ENCODE data around the gene EDNRB. TPM values are rescaled to one million over a fixed set of nuclear protein-coding genes. Genes with fewer than 3 reads are reported as not detected.

The EDNRB gene
- total and polyA plus RNA-seq, 10 donors, result 4.3 to 58.4 (median 39.6) TPM

DNA sequence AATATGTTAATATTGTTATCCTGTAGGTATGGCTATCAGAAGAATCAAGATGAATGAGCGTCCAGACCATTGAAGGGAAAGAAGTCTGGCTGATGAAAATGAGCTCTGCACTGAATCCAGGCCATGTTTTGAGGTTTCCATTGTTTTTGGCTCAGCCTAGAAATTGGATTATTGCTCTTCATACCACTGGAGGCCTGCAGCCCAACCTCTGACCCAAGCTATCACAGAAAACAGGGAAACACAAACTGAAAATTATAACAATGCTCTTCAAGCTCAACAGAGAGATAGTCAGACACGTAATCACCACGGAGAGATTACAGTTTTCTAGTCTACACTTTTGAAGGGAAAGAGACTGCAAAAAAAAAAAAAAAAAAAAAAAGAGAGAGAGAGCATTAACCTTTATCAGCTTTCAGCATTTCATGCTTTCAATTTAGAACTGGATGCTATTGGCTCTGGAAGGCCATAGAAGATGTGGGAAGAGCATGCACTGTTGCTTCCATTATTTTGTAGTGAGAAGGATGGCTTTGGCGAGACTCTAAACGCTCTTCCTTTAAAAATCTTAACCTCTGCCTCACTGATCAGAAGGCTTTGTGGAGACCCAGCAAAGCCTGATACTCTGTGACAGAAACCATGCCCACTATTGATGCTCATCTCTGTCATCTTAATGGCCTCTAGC lies 10.8 kb downstream of the EDNRB start:
- 59 to 87% (median 79%) methylated on average over 5 of the region's 5 CpGs for WGBS, 5 donors
- no peak for DNase-seq
- Histone ChIP-seq H3K4me1 (no peaks in the 10 kb centered on the region), H3K36me3 (peaks cover 0 to 4% (median 0%) of the 10 kb centered on the region in 6 donors), H3K27me3 (replicated peaks in 1 of 7) (no peaks in the 10 kb centered on the region), H3K4me3 (no peak overlapping the region), H3K9me3 (peaks cover 0 to 12% (median 6%) of the 10 kb centered on the region in 8 donors), H3K27ac (no peak overlapping the region)
- TF ChIP-seq POLR2A (IDR thresholded peaks at IDR 0.05) (no peak), POLR2AphosphoS5 (IDR thresholded peaks at IDR 0.05) (no peak)
- TF ChIP-seq, protein P1, sequence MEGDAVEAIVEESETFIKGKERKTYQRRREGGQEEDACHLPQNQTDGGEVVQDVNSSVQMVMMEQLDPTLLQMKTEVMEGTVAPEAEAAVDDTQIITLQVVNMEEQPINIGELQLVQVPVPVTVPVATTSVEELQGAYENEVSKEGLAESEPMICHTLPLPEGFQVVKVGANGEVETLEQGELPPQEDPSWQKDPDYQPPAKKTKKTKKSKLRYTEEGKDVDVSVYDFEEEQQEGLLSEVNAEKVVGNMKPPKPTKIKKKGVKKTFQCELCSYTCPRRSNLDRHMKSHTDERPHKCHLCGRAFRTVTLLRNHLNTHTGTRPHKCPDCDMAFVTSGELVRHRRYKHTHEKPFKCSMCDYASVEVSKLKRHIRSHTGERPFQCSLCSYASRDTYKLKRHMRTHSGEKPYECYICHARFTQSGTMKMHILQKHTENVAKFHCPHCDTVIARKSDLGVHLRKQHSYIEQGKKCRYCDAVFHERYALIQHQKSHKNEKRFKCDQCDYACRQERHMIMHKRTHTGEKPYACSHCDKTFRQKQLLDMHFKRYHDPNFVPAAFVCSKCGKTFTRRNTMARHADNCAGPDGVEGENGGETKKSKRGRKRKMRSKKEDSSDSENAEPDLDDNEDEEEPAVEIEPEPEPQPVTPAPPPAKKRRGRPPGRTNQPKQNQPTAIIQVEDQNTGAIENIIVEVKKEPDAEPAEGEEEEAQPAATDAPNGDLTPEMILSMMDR (IDR thresholded peaks at IDR 0.05 in 8 of 11, conservative IDR thresholded peaks at IDR 0.05 in 3 of 11), result no peak
- intact Hi-C loops (cut with DNase I; ENCODE audit: low total_unique reads), result no loop called here

DNA sequence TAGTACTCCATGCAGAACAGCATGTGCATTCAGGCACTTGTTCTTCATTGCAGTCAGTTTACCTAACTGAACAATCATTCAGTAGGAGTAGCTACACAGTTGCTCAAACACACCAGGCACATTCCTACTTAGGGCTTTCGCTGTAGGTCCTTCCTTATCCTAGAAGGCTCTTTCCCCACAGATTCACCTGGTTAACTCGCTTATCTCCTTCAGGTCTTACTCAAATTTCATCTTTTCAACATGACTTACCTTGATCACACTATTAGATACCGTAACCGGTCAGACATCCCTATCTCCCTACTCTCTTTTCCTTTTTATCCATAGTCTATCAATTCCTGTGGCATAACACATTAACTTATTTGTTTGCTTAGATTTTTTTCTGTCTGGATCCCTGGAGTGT lies 14.6 kb downstream of the EDNRB start:
- H3K36me3 ChIP-seq, result peaks cover 0 to 7% (median 0%) of the 10 kb centered on the region in 6 donors
- WGBS, 5 donors, result 69 to 98% (median 93%) methylated on average over 4 of the region's 4 CpGs
- no peak for DNase-seq
- H3K27ac ChIP-seq, result no peak overlapping the region
- H3K27me3 ChIP-seq (replicated peaks in 1 of 7), result no peaks in the 10 kb centered on the region
- no peaks in the 10 kb centered on the region for H3K4me1 ChIP-seq
- TF ChIP-seq POLR2A (IDR thresholded peaks at IDR 0.05), result no peak
- TF ChIP-seq, protein P1 (IDR thresholded peaks at IDR 0.05 in 8 of 11, conservative IDR thresholded peaks at IDR 0.05 in 3 of 11), result no peak
- TF ChIP-seq POLR2AphosphoS5 (IDR thresholded peaks at IDR 0.05), result no peak
- intact Hi-C loops (cut with DNase I; ENCODE audit: low total_unique reads), result no loop called here
- H3K9me3 ChIP-seq, result peaks cover 0 to 19% (median 14%) of the 10 kb centered on the region in 8 donors
- H3K4me3 ChIP-seq, result no peak overlapping the region

DNA sequence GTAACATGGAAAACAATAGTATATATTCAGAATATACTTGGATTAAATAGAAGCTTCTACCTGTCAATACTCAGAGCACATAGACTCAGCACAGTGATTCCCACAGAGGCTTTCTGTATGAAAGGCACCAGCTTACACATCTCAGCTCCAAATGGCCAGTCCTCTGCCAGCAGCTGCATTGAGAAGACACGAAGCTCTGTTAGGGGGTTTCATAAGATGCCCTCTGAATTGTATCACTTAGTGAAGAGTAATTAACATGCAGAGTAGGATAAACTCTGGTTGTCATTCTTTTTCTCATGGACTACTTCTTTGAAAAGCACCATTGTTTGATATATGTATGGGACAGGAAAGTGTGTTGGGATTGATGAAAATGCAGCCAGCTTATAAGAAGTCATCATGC lies 15.2 kb downstream of the EDNRB start:
- Histone ChIP-seq H3K36me3 (peaks cover 0 to 7% (median 0%) of the 10 kb centered on the region in 6 donors), H3K4me1 (peaks cover 0 to 3% (median 0%) of the 10 kb centered on the region in 6 donors), H3K27me3 (replicated peaks in 1 of 7) (no peaks in the 10 kb centered on the region), H3K27ac (no peak overlapping the region), H3K9me3 (peaks cover 0 to 19% (median 14%) of the 10 kb centered on the region in 8 donors), H3K4me3 (no peak overlapping the region)
- WGBS, 5 donors, result 69 to 88% (median 85%) methylated on average over 1 of the region's 1 CpG
- DNase-seq, result no peak
- TF ChIP-seq POLR2AphosphoS5 (IDR thresholded peaks at IDR 0.05) (no peak), POLR2A (IDR thresholded peaks at IDR 0.05) (no peak)
- TF ChIP-seq, protein P1 (IDR thresholded peaks at IDR 0.05 in 8 of 11, conservative IDR thresholded peaks at IDR 0.05 in 3 of 11), result no peak
- intact Hi-C loops (cut with DNase I; ENCODE audit: low total_unique reads), result no loop called here

DNA sequence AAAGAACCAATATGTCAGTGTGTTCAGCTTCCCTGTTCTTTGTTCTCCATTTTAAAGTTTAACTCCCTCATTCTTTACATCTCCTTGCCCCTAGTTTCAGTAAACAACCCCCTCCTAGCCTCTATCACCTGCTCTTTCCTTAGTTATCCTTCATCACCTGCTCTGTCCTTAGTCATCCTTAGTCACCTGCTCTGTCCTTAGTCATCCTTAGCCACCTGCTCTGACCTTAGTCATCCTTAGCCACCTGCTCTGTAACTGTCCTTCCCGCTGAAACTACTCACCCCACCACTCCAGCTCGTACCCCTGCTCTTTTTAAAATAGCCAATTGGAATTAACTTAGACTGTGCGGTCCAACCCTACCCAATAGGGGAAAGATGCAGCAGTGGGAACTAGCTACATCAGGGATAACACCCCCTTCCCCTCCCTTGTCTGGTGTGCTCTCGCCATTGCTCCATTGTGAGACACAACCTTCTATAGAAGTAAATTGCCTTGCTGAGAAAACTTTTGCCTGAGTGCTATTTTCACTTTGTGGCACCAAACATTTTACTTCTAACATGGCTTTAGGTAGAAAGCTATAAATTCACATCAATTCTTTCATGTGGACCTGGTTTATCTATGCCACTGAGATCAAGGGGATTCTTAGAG lies 16.2 kb downstream of the EDNRB start:
- 85 to 98% (median 93%) methylated on average over 4 of the region's 4 CpGs for WGBS, 5 donors

More for the DNA sequence above, 16.2 kb downstream of the EDNRB start:
- H3K4me3 ChIP-seq, result no peak overlapping the region
- H3K36me3 ChIP-seq, result peaks cover 0 to 7% (median 0%) of the 10 kb centered on the region in 6 donors
- intact Hi-C loops (cut with DNase I; ENCODE audit: low total_unique reads), result no loop called here
- peaks cover 0 to 19% (median 14%) of the 10 kb centered on the region in 8 donors for H3K9me3 ChIP-seq
- H3K27me3 ChIP-seq (replicated peaks in 1 of 7), result no peaks in the 10 kb centered on the region
- peaks cover 0 to 13% (median 0%) of the 10 kb centered on the region in 6 donors for H3K4me1 ChIP-seq
- TF ChIP-seq, protein P1 (IDR thresholded peaks at IDR 0.05 in 8 of 11, conservative IDR thresholded peaks at IDR 0.05 in 3 of 11), result no peak
- no peak for TF ChIP-seq POLR2A (IDR thresholded peaks at IDR 0.05)
- no peak for TF ChIP-seq POLR2AphosphoS5 (IDR thresholded peaks at IDR 0.05)
- no peak for DNase-seq
- H3K27ac ChIP-seq, result no peak overlapping the region

All from spleen (tissue), 11 donors.